SHP77 treated with DMSO at 0.1 percent for 48 hours (cell line): ENCODE measurements around the gene CLRN1.

Experiments
- DNase-seq: peaks from one replicate; lab custom pipeline; 2025; lab: John Stamatoyannopoulos, UW

CLRN1 gene

DNA sequence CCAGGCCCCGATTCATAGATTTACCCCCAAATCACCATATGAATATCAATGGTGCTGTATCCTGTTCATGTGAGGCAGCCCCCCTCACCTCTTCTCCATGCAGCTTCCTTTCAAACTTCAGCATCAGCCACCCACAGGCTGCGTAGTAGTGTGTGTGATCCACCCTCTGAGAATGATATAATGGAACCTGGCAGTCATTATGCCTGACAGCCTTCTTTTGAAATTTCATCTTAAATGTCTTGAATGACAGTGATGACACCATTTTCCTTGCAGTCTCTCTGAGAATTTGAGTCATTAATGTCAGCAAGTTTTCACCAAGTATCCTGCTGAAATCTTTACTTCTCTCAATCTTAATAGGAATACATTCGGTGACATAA lies 3.5 kb upstream of the CLRN1 start:
- no peak for DNase-seq

DNA sequence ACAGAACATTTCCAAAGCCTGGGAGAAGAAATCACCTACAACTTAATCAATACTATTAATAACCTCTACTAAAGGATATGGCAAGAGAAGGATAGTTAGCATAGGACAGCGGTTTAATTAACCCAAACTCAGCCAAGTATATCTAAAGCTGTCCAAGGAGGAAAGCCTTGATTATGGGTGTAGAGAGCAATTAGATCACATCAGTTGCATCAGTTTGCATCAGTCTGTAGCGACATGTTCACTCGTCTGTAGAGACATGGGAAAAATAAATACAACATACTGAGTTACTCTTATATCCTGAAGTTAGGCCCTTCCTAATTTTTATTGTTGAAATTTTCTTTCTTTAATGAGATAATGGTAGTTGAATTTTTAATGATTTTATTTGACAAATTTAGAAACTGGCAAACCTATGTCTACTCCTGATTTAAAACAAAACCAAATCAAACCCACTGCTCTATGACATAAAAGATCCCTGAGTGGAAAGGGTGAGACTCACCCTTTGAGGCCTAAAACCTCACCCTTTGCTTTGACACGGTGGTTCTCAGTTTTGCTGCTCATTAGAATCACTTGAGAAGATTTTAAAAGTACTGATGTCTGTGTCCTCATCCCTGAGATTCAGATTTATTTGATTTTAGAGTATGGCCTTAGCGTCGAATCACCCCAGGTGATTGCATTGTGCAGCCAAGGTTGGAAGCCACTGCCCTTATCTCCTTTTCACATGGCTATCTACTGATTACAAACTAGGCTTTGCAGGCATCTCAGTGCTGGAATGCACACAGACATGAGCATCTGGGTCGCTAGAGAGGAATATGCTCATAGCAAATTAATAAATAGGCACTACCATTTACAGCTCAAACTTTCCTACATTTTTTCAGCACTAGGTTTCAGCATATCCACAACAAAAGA lies 2.8 kb upstream of the CLRN1 start:
- DNase-seq: no peak

DNA sequence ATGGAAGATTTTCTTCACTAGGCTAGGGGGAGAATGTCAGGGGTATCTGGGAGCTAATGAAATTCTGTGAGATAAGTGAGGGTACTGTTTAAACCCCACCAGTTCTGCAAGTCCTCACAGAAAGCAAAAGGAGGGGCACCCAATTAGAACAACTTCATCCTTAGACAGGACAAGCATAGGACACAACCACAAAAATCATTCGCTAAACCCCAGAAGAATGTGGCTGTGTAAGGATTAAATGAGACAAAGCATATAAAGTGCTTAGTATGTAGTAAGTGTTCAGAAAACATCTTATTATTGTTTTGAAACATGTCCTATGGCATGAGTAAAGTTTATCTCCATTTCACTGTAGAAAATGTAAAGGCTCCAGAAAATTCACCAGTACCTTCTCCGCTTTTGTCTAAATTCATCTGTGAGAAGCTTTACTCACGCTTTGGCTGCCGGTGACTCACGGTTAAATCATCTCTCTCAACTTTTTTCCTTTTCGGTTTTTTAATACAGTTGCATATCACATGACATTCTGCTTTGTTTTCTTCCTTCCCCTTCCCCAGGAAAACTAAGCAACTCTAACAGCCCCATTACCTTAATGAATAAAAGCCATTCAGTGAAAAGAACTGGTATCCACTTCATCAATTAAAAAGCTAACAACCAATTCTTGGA lies 1.7 kb downstream of the CLRN1 start:
- no peak for DNase-seq

DNA sequence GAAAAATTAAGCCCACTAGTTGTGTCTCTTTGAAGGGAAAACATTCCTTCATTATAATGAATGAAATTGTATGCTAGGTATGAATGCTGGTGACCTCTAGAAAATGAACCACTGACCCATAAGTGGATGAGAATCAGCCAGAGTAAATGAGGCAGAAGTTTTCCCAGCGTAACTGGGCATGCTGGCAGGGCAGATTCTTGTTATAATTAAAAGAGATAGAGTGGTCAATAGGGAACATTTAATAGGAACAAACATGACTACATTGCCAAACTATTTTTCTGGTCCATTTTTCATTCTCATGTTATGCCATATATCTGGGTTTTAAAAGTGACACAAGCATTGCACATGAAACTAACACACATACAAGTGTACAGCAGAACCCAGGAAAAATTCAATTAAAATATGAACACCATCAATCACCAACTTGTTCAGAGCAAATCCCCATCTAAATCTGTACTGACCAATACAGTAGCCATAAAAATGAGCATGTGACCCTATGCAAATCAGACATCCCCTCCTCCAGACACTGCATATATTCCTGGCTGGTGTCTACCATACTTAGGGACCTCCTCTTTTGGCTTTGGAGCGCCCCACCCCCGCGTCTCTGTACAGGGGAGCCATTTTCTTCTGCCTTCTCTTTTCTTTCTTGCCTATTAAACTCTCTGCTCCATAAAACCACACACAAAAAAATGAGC lies 4.0 kb downstream of the CLRN1 start:
- DNase-seq: no peak

DNA sequence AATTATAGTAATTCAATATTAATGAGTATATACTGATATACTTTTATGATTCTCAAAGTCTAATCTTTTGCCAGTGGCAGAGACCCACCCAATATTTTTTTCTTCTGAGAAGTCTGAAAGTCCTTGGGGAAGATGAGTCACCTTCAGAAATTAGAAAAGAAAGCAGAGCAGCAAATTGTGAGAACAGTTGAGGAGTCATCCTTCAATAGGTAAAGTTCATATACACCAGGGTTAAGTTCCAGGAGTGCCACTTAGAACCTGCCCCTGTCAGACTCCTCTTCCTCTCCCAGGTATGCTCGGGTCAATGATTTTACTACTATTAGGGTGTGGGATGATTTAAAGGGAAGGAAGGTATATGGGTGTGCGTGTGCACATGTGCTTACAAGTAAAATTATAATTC lies 7.1 kb downstream of the CLRN1 start:
- no peak for DNase-seq

DNA sequence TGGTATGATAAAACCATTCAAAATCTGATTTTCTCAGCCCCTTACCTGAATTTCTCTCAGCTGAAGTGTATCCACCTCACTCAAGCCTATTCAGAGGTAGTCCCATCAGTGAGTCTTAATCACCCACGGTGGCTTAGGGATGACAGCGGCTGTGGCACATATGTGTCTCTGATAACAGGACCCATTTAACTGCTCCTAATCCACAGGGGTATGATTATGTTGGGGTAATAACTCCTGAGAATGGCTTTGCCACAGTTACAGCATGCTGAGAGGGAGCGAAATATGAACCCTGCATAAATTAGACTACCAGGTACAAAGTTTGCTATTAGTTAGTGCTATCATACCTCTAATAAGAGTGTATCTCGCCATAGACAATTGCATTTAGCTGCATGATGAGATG lies 10.6 kb downstream of the CLRN1 start:
- no peak for DNase-seq

DNA sequence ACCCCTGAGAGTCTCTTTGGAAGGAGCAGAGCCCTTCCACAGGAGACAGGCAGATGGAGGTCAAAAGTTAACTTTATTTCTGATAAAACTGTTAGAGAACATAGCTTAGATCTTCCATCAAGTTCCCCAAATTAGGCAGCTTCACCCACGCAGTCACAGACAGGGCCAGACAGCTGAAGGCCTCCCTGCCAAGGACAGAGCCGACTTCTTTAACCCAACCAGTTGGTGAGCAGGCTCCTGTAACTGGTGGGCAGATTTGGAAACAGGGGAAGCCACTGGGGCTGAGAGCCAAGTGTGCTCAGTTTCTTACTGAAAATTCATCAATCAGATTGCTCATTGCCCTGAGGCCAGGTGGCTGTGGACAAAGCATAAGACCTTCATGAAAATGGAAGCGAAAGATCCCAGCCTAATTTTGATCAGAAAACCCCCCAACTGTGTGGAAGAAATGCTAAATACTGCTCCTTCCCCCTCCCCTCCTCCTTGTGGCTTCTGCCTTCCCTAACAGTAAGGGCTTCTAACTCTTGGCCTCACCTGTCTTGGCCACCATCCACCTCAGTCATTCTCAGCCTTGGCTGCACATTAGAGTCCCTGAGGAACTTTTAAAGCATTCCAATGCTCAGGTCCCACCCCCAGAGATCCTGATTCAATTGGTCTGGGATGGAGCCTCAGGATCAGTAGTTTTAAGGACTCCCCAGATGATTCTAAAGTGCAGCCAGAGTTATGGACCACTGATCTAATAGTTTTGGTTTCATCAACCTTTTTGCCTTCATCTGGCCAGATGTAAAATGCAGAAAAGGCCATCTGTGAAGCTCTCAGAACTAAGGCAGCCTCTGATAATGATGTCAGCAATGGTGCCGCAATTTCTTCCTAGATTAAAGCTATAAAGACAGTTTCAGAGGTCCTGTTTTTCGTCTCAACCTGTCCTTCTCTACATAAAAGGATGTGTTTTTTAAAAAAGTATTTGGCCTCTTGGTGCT lies 11.5 kb downstream of the CLRN1 start:
- DNase-seq: no peak

DNA sequence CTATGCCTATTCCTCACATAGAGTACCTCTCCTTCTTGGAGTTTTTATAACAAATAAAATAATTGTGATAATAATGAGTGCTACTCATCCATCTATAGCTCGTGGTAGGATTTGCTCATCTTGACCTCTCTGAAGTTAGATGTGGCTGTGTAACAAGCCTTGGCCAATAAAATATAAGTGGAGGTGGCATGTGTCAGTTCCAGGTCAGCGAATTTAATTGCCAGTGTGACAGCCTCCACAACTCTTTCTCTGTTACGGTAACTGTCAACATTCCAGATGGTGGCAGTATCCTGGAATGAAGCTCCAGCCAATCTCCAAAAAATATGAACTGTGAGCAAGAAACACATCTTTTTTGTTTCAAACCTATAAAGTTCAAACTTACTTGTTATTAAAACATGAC lies 13.8 kb downstream of the CLRN1 start:
- no peak for DNase-seq

DNA sequence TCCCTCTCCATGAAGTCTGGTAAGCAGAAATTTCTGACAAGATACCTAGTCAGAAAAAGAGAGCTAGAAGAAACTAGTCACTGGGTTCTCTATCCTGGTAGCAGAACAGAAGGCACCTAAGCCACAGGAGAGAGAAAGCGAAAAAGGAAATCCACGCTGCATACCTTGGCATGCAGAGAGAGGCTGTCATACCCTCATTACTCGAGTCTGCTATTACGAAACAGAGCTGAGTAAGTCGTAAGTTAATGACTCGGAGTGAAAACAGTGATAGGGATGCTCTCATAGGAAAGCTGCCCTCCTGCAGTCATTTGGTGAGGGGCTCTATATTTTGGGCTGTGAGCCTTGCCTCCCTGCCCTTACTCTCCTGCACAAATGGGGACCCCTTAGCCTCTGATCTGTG lies 16.2 kb downstream of the CLRN1 start:
- DNase-seq: no peak

DNA sequence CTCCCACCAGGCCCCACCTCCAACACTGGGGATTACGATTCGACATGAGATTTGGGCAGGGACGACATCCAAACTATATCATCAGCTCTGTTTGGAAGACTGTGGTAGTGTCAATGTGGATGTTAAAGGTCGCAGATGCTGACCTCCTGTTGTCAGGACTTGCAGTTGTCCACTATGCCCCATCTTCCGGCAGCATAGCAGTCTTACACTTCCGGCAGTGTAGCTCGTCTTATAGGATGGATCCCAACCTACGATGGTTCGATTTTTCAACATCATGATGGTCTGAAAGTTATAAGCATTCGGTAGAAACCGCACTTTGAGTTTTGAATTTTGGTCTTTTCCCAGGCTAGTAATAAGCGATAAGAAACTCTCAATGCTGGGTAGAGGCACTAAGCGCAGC lies 20.6 kb downstream of the CLRN1 start:
- DNase-seq: no peak

DNA sequence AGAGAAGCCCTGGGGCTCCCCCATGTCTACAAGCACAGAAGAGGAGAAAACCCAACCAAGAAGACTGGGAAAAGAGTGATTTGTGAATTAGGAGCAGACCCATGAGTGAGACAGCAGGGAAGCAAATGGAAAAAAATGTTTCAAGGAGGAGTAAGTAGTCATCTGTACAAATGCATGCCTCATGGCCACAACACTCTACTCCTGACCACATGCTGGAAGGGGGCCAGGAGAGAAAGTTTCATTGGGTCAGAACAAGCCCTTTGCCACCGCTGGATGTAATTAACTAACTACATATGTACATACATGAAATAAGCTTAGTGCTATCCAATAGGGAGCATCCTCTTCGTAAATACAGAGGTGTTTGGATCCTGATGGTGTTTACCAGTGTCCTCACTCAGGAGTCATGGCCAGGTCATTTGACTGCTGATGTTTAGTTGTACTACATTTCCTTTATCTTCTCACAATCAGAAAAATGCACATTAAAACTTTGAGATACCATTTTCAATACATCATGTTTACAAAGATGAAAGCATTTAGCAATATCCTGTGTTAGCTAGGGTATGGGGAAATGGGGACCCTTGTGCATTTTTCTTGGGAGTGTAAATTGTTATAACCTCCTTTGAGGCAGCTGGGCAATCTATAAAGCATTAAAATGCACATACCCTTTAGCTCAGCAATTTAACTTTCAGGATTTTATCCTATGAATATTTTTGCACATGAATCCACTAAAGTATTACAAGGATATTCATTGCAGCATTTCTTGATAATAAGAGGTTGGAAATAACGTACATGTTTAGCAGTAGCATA lies 27.1 kb downstream of the CLRN1 start:
- DNase-seq: no peak

DNA sequence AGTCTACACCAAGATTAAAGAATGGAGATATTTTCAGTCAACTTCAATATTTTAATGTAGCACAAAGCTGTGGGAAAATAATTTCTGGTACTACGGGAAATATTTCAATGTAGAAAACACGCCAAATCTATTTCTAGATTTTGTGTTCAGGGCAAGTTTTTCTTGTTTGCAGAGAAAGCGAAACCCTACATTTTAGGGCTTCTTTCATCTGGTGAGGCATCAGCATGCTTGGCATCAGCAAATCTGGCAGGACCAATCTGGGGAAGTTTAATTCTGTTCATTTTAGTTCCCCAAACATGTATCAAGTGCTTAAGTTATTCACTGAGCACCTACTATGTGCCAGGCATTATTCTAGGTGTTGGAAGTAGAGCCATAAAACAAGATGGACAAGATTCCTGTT lies 30.3 kb downstream of the CLRN1 start:
- DNase-seq: no peak

DNA sequence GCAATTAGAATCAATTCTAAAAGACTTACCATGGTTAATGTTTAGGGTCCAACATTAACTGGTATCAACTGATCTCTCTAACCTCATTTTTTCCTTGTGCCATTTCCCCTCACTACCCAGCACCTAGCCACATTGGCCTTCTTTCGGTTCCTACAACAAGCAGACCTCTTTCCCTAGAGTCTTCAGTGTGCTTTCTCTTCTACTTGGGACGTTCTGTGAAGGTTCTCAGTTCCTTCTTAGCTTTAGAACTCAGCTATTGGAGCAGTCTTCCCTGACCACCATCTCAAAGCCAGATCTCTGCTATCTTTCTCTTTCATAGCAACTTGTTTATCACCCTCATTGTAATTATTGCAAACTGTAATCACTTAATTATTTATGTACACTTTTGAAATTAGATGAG lies 35.8 kb downstream of the CLRN1 start:
- no peak for DNase-seq

DNA sequence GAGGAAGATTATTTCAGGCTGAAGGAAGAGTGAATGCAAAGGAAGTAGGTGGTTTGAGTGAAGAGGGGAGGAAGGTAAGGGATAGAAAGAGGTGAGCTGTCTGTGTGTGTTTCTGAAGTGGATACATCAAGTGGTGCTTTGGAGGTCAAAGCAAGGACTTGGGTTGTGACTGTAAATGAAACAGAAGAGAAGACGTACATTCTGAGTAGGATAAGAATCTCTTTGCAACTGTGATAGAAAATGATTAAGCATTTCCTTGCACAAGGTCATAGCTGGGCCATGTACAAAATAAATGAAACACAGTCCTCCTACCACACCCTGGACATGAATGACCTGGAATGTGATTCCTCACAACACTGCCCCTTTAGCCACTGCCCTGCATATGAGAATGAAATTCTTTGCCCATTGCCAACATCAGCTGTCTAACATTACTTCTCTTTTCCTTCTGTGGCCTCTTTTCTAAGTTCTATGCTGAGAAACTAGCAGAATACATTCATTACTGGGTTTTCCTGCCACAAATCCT lies 39.0 kb downstream of the CLRN1 start:
- DNase-seq: no peak

DNA sequence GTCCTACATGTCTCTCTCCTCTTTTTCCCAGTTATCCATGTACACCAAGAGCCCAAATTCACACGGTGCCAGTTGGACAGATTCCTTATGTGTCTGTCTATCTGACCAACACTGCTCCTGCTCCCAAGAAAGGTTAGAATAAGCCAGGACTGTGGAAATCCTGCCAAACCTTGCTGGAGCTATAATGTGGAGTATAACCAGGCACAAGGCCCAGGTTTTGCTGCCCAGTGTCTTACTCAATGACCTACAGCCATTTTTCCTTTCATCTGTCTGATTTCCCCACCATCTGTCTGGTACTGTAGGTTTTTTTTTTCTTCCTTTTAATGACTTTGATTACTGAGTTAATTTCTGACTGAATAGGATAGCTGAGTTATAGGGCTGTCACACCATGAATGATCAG lies 40.8 kb downstream of the CLRN1 start:
- no peak for DNase-seq

DNA sequence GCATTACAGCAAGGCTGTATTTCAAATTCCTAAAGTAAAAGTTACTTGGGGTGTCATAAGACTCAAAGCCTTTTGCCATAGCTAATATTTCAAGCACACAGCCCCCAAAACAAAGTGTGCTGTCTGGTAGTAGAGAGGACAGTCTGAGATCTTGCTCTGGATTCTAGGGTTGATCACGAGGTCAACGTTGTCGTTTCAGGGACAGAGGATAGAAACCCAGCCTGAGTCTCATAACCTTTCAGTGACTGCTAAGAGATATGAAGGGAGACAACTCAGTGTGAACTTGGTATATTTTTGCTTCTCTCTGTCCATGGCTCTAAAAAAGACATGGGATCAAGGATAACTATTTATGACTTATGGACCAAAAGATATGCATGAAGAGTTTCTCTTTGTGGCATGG lies 41.7 kb downstream of the CLRN1 start:
- DNase-seq: no peak

DNA sequence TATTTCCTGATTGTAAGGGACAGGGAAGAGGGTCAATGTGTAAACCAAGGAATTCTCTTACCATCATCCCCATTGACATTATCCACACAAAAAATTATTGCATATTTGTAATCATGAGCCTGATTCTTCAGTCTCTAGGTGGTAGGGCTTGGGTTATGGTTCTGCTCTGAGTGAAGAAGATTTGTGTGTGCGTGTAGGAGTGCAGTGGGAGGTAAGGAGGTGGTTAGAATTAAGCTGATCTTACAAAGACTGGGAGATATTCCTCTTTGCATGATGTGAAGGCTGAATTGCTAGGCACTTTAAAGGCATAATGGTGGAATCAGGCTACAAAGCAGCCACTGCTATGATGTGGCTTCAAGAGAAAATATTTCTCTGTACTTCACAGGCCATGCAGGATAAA lies 44.3 kb downstream of the CLRN1 start:
- no peak for DNase-seq

DNA sequence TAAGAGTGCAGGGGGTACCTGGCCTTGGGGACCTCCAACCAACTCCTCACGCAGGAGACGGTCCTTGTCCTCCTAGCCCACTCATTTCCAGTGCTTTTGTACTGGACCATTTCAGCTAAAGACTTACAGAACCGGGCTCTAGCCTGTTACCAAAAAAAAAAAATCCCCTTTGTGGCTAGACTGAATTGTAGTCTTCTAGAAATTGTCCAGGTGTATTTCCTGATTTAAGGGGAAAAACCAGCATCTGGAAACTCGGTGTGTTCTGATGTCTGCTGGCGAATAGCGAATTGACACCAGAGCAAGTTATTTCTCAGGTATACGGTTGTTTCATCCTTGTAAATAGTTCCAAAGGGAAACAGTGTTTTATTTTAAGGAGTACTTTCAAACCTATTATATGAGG lies 46.2 kb downstream of the CLRN1 start:
- no peak for DNase-seq

DNA sequence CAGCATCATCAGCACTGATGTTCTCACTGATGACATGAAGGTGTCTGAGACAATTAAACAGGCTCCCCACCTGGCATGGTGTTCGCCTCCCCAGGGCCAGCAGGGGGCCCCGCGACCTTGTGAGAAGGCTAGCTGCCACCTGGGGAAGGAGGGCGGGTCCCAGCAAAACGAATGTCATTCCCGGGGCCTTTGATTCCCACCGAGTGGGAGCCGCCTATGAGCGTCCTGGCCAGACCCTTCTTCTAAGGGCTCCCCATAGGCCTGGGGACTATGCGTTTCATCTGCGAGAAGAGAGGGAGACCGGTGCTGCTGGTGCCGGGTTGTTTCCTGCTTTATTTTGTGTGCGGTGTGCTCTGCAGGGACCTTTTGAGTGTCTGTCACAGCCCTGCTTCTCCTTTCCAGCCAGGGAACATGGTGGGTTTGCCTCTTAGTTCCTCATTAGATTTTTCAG lies 46.8 kb downstream of the CLRN1 start:
- DNase-seq: no peak

DNA sequence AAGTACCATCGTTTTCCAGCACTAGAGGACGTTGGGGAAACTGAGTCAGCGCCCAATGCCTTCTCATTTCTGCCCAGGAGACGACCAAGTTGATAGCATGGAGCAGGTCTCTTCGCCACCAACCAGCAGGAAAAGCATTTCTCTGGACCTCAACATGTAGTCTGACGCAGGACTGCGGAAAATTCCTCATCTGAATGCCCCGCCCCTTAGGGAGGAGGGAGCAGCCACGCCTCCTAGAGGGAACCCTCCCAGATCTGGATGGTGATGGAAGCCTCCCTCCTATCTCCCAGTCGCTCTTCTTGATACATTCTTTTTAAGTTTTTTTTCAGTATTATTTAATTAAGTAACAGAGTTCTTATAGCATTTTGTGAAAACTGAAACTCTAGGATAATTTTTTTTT lies 49.9 kb downstream of the CLRN1 start:
- no peak for DNase-seq

DNA sequence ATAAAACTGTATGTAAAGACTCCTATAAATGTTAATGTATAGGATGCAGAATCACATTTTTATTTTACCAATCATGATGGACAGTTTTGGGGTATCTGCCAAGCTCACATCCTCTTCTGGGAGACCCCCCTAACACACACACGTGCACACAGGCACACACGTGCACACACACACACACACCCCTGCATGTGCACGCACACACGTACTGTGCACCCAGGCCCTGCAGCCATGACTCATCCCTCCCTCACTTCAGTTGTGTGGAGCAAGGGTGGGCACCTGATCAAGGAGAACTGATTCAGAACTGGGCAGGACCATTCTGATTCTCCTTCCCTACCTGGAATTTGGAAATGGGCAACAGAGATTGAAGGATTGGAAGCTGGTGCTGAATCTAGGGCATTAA lies 51.3 kb downstream of the CLRN1 start:
- DNase-seq: no peak
